ENCODE results near the gene TMEM203.

Gene TMEM203

GRCh38 chr9:137194909-137195308 is 10.5 kb downstream of the TMEM203 start:
- Histone ChIP-seq H3K4me3 (replicated peaks; ENCODE audit: insufficient read depth, low read length) (no peak overlapping the region), H3K27me3 (ENCODE audit: insufficient read depth, poor library complexity, severe bottlenecking) (no peaks in the 10 kb centered on the region), H3K27ac (replicated peaks) (no peak overlapping the region)
- TF ChIP-seq CTCF (IDR thresholded peaks at IDR 0.05; ENCODE audit: insufficient read depth, low read length), result no peak
- TF ChIP-seq GABPA (IDR thresholded peaks at IDR 0.05; ENCODE audit: low read depth), result no peak
- no peak for TF ChIP-seq REST (IDR thresholded peaks at IDR 0.05; ENCODE audit: insufficient replicate concordance, low read depth)
- no peak for TF ChIP-seq SPI1 (IDR thresholded peaks at IDR 0.05; ENCODE audit: borderline replicate concordance, low read depth)
- no peak for TF ChIP-seq POLR2AphosphoS5 (IDR thresholded peaks at IDR 0.05; ENCODE audit: low read depth)
- no peak for DNase-seq (ENCODE audit: low read depth in 1 of 2, low spot score in 1 of 2)

GRCh38 chr9:137194388-137194787 is 11.1 kb downstream of the TMEM203 start:
- H3K27me3 ChIP-seq (ENCODE audit: insufficient read depth, poor library complexity, severe bottlenecking), result no peaks in the 10 kb centered on the region
- no peak for DNase-seq (ENCODE audit: low read depth in 1 of 2, low spot score in 1 of 2)
- no peak for TF ChIP-seq CTCF (IDR thresholded peaks at IDR 0.05; ENCODE audit: insufficient read depth, low read length)
- TF ChIP-seq POLR2AphosphoS5 (IDR thresholded peaks at IDR 0.05; ENCODE audit: low read depth), result no peak
- TF ChIP-seq REST (IDR thresholded peaks at IDR 0.05; ENCODE audit: insufficient replicate concordance, low read depth), result no peak
- no peak for TF ChIP-seq SPI1 (IDR thresholded peaks at IDR 0.05; ENCODE audit: borderline replicate concordance, low read depth)
- no peak for TF ChIP-seq GABPA (IDR thresholded peaks at IDR 0.05; ENCODE audit: low read depth)
- H3K4me3 ChIP-seq (replicated peaks; ENCODE audit: insufficient read depth, low read length), result no peak overlapping the region
- no peak overlapping the region for H3K27ac ChIP-seq (replicated peaks)

- Histone ChIP-seq H3K27ac (replicated peaks) (no peak overlapping the region), H3K27me3 (ENCODE audit: insufficient read depth, poor library complexity, severe bottlenecking) (no peaks in the 10 kb centered on the region)
- DNase-seq (ENCODE audit: low read depth in 1 of 2, low spot score in 1 of 2), result no peak
Observed at GRCh38 chr9:137193771-137194170, 11.7 kb downstream of the TMEM203 start.

More at GRCh38 chr9:137193771-137194170, 11.7 kb downstream of the TMEM203 start:
- no peak overlapping the region for H3K4me3 ChIP-seq (replicated peaks; ENCODE audit: insufficient read depth, low read length)
- TF ChIP-seq SPI1 (IDR thresholded peaks at IDR 0.05; ENCODE audit: borderline replicate concordance, low read depth), result no peak
- TF ChIP-seq CTCF (IDR thresholded peaks at IDR 0.05; ENCODE audit: insufficient read depth, low read length), result no peak
- TF ChIP-seq POLR2AphosphoS5 (IDR thresholded peaks at IDR 0.05; ENCODE audit: low read depth), result no peak

Data from HL-60 (cell line).